H1 (cell line): ENCODE results near the gene GNAO1. TPM values are rescaled to one million over a fixed set of nuclear protein-coding genes. Genes with fewer than 3 reads are reported as not detected.

Source experiments
- CTCF ChIA-PET: fragments of 300-600 bp; sonication (Branson Sonifier 250); formaldehyde crosslinking; loops from one replicate; lab custom pipeline; 2021; ENCODE audit not compliant: partially characterized antibody; lab: Charles Lee
- POLR2A ChIA-PET: fragments of 300-600 bp; sonication (Branson Sonifier 250); formaldehyde crosslinking; loops from one replicate; lab custom pipeline; 2021; ENCODE audit warnings: inconsistent platforms; ENCODE audit not compliant: partially characterized antibody; lab: Charles Lee
- DNase-seq, 2 experiments: peaks; one replicate each; pipeline versions ENCODE4 v3.0.0 to v3.0.0-alpha.2; 2010 to 2022; ENCODE audit warnings: low spot score in 2 of 2, low read depth in 1 of 2, mixed read lengths in 1 of 2
- FAIRE-seq: peaks from 2 replicates; lab custom pipeline; 2011; peaks lifted over from hg19 to GRCh38; lab: Jason Lieb, UNC
- H2AFZ ChIP-seq: 2 replicates; pipeline ENCODE4 v1.8.1; 2012; ENCODE audit warnings: low read length, inconsistent platforms
- H2AK5ac ChIP-seq: 2 replicates; pipeline ENCODE4 v1.6.1; 2013; ENCODE audit warnings: low read depth, low read length
- H2BK120ac ChIP-seq: replicated peaks from 2 replicates; pipeline ENCODE3; 2013; ENCODE audit warnings: low read depth, low read length, inconsistent platforms
- H2BK12ac ChIP-seq: 2 replicates; pipeline ENCODE4 v1.6.1; 2013; ENCODE audit warnings: low read depth, low read length
- H2BK15ac ChIP-seq: 2 replicates; pipeline ENCODE4 v1.6.1; 2013; ENCODE audit warnings: low read length
- H2BK20ac ChIP-seq: 2 replicates; pipeline ENCODE4 v1.6.1; 2013; ENCODE audit warnings: low read length
- H2BK5ac ChIP-seq: 2 replicates; pipeline ENCODE4 v1.6.1; 2013; ENCODE audit warnings: low read depth, low read length
- H3K14ac ChIP-seq: 2 replicates; pipeline ENCODE4 v1.6.1; 2013; ENCODE audit warnings: inconsistent platforms; ENCODE audit not compliant: insufficient read length
- H3K18ac ChIP-seq: 2 replicates; pipeline ENCODE4 v1.6.1; 2013; ENCODE audit warnings: low read length; ENCODE audit errors: extremely low read depth
- H3K23ac ChIP-seq: 2 replicates; pipeline ENCODE4 v1.6.1; 2013; ENCODE audit warnings: inconsistent platforms; ENCODE audit not compliant: insufficient read length
- H3K23me2 ChIP-seq: 2 replicates; pipeline ENCODE4 v1.6.1; 2013; ENCODE audit warnings: low read depth, low read length
- H3K27ac ChIP-seq: 2 replicates; pipeline ENCODE4 v1.6.1; 2011; ENCODE audit warnings: low read depth, low read length, inconsistent platforms
- H3K27me3 ChIP-seq, 4 experiments: replicated peaks in 1 of 4; 1 replicate in 1 of 4; 2 replicates in 3 of 4; pipeline versions ENCODE4 v1.6.1 to v1.8.1; 2011 to 2013; ENCODE audit warnings: low read length in 3 of 4, mild to moderate bottlenecking in 3 of 4, inconsistent platforms in 2 of 4, mixed read lengths in 2 of 4, moderate library complexity in 1 of 4; ENCODE audit not compliant: control insufficient read depth in 3 of 4, insufficient read depth in 3 of 4; ENCODE audit errors: extremely low read depth in 1 of 4
- H3K36me3 ChIP-seq, 4 experiments: 2 replicates each; pipeline versions ENCODE4 v1.6.1 to v1.8.1; 2011 to 2013; ENCODE audit warnings: mild to moderate bottlenecking in 4 of 4, low read length in 3 of 4, moderate library complexity in 2 of 4, control low read depth in 1 of 4, inconsistent platforms in 1 of 4; ENCODE audit not compliant: insufficient read depth in 4 of 4, control insufficient read depth in 2 of 4
- H3K4ac ChIP-seq: replicated peaks from 2 replicates; pipeline ENCODE3; 2013; ENCODE audit warnings: low read length, low read depth, mixed read lengths, inconsistent platforms; ENCODE audit not compliant: insufficient read length
- H3K4me1 ChIP-seq, 4 experiments: replicated peaks in 1 of 4; 1 replicate in 1 of 4; 2 replicates in 3 of 4; pipeline versions ENCODE4 v1.6.1 to v1.8.1; 2011 to 2013; ENCODE audit warnings: low read length in 3 of 4, inconsistent platforms in 2 of 4, mixed read lengths in 1 of 4; ENCODE audit not compliant: insufficient read depth in 4 of 4, control insufficient read depth in 3 of 4
- H3K4me2 ChIP-seq, 2 experiments: 2 replicates each; pipeline versions ENCODE4 v1.6.1 to v1.8.1; 2011 to 2013; ENCODE audit warnings: low read depth in 2 of 2, low read length in 2 of 2, control low read depth in 1 of 2, inconsistent platforms in 1 of 2, mild to moderate bottlenecking in 1 of 2; ENCODE audit not compliant: insufficient read depth in 1 of 2
- H3K4me3 ChIP-seq, 4 experiments: fragments of 200-600, 300-600 bp in 1 of 4; sonication (generic), shearing (Covaris generic), sonication (Bioruptor Twin) in 1 of 4; 2 replicates each; pipeline versions ENCODE4 v1.5.1 to v1.8.1; 2011 to 2016; ENCODE audit warnings: low read length in 4 of 4, low read depth in 3 of 4, control low read depth in 2 of 4, inconsistent platforms in 2 of 4, mild to moderate bottlenecking in 2 of 4, mixed read lengths in 1 of 4, moderate library complexity in 1 of 4; ENCODE audit not compliant: insufficient read depth in 2 of 4; ENCODE audit errors: extremely low read depth in 1 of 4
- H3K56ac ChIP-seq: replicated peaks from 2 replicates; pipeline ENCODE3; 2013; ENCODE audit warnings: low read depth, mild to moderate bottlenecking, mixed read lengths, low read length, inconsistent platforms; ENCODE audit not compliant: insufficient read length
- H3K79me1 ChIP-seq: 2 replicates; pipeline ENCODE4 v1.6.1; 2013; ENCODE audit warnings: low read depth, low read length, control low read depth
- H3K79me2 ChIP-seq, 2 experiments: 2 replicates each; pipeline versions ENCODE4 v1.6.1 to v1.8.1; 2012 to 2013; ENCODE audit warnings: low read length in 2 of 2, mild to moderate bottlenecking in 2 of 2, inconsistent platforms in 1 of 2; ENCODE audit not compliant: insufficient read depth in 2 of 2, control insufficient read depth in 1 of 2
- H3K9ac ChIP-seq, 4 experiments: replicated peaks in 1 of 4; 1 replicate in 1 of 4; 2 replicates in 3 of 4; pipeline versions ENCODE4 v1.6.1 to v1.8.1; 2011 to 2013; ENCODE audit warnings: low read depth in 3 of 4, low read length in 3 of 4, control low read depth in 2 of 4, mild to moderate bottlenecking in 2 of 4, moderate library complexity in 2 of 4, inconsistent platforms in 1 of 4; ENCODE audit errors: extremely low read depth in 1 of 4
- H3K9me3 ChIP-seq, 2 experiments: 2 replicates each; pipeline versions ENCODE4 v1.6.1 to v1.8.1; 2012 to 2013; ENCODE audit warnings: mild to moderate bottlenecking in 2 of 2, moderate library complexity in 2 of 2, control low read depth in 1 of 2, inconsistent platforms in 1 of 2, low read depth in 1 of 2, low read length in 1 of 2, mixed read lengths in 1 of 2; ENCODE audit not compliant: insufficient read depth in 2 of 2
- H4K20me1 ChIP-seq, 2 experiments: replicated peaks in 1 of 2; 2 replicates each; pipeline versions ENCODE3 to v1.8.1; 2011 to 2013; ENCODE audit warnings: inconsistent platforms in 2 of 2, low read length in 2 of 2, mild to moderate bottlenecking in 1 of 2; ENCODE audit not compliant: insufficient read depth in 2 of 2, control insufficient read depth in 1 of 2
- H4K5ac ChIP-seq: 2 replicates; pipeline ENCODE4 v1.6.1; 2013; ENCODE audit warnings: low read length, low read depth, mixed read lengths, inconsistent platforms; ENCODE audit not compliant: insufficient read length
- H4K8ac ChIP-seq: 2 replicates; pipeline ENCODE4 v1.8.0; 2013; ENCODE audit warnings: mild to moderate bottlenecking, moderate library complexity, low read length, inconsistent platforms; ENCODE audit not compliant: insufficient read depth; ENCODE audit errors: extremely low read depth
- H4K91ac ChIP-seq: replicated peaks from 2 replicates; pipeline ENCODE3; 2013; ENCODE audit warnings: low read length, mixed read lengths, inconsistent platforms; ENCODE audit not compliant: insufficient read length
- ATF2 ChIP-seq: IDR thresholded peaks from 2 replicates; pipeline ENCODE4 v1.6.1; 2012; ENCODE audit warnings: low read length, inconsistent platforms
- BCL11A ChIP-seq, 2 experiments: IDR thresholded peaks; one replicate each; pipeline ENCODE4 v1.6.1; 2011; ENCODE audit warnings: low read depth in 2 of 2, low read length in 2 of 2, mild to moderate bottlenecking in 2 of 2
- CREB1 ChIP-seq: IDR thresholded peaks from 2 replicates; pipeline ENCODE4 v1.6.1; 2012; ENCODE audit warnings: inconsistent platforms
- EGR1 ChIP-seq: IDR thresholded peaks from 2 replicates; pipeline ENCODE4 v1.6.1; 2011; ENCODE audit warnings: low read depth, low read length, borderline replicate concordance
- KDM4A ChIP-seq: IDR thresholded peaks from one replicate; pipeline ENCODE4 v1.7.1; 2012; ENCODE audit warnings: low read depth, mild to moderate bottlenecking, moderate library complexity, low read length, inconsistent platforms; ENCODE audit not compliant: severe bottlenecking
- RNF2 ChIP-seq: fragments of 200-900, 300-1000 bp; sonication (generic); IDR thresholded peaks from 2 replicates; pipeline ENCODE4 v1.7.1; 2016; ENCODE audit warnings: borderline replicate concordance, low read depth, mild to moderate bottlenecking, antibody characterized with exemption, low read length; ENCODE audit not compliant: poor library complexity, severe bottlenecking; ENCODE audit errors: missing control alignments
- SP2 ChIP-seq: IDR thresholded peaks from 2 replicates; pipeline ENCODE4 v1.6.1; 2012; ENCODE audit warnings: mild to moderate bottlenecking, low read length, inconsistent platforms
- SP4 ChIP-seq: IDR thresholded peaks from 2 replicates; pipeline ENCODE4 v1.6.1; 2012; ENCODE audit warnings: low read length, inconsistent platforms
- TAF7 ChIP-seq: optimal IDR thresholded peaks from 2 replicates; pipeline ENCODE3; 2011; ENCODE audit warnings: low read depth, mild to moderate bottlenecking, inconsistent platforms, low read length, moderate library complexity, borderline replicate concordance
- TBP ChIP-seq: IDR thresholded peaks from 2 replicates; pipeline ENCODE4 v1.6.1; 2011; ENCODE audit warnings: low read depth, low read length, improper control_type of control experiment
- WGBS, 2 experiments: shearing (Covaris generic) in 1 of 2; methylation state at CpG; one replicate each; pipeline versions ENCODE4 v1.1.6 to v1.1.7; 2013 to 2015; ENCODE audit warnings: low lambda C conversion rate in 2 of 2, mixed read lengths in 2 of 2, inconsistent platforms in 1 of 2, low coverage in 1 of 2, missing lambda C conversion rate in 1 of 2; ENCODE audit not compliant: insufficient replicate concordance in 2 of 2, insufficient coverage in 1 of 2, insufficient read length in 1 of 2; ENCODE audit errors: extremely low coverage in 1 of 2, missing lambda C conversion rate in 1 of 2; 5-methylcytosine and 5-hydroxymethylcytosine counted together
- polyA plus RNA-seq, 7 experiments: library from polyadenylated mRNA; depleted of rRNA in 3 of 7; stranded (reverse) in 5 of 7; unstranded in 2 of 7; fragments of >200 nt in 5 of 7; fragments of 200-250 nt in 2 of 7; gene quantifications; 1 replicate in 5 of 7; 2 replicates in 1 of 7; 4 replicates in 1 of 7; pipeline versions ENCODE4 v1.2.1 to v1.2.3, GENCODE V29; 2011 to 2013; ENCODE audit warnings: missing spikeins in 2 of 7, mixed read lengths in 2 of 7
- total RNA-seq: library from RNA; stranded (reverse); fragmentation: NEBNext Ultra II Directional; extraction: Animal tissue kit (Norgen Biotek cat#: 25700); gene quantifications from 2 replicates; pipeline ENCODE4 v1.2.1, GENCODE V29; 2021
- TF ChIP-seq, protein P1 (sequence below): IDR thresholded peaks from 2 replicates; pipeline ENCODE4 v1.6.1; 2011; ENCODE audit warnings: low read length, improper control_type of control experiment

Gene GNAO1
- total and polyA plus RNA-seq, 2 of the 8 experiments (the other 6 are each of a cell fraction or from before 2014, with no cell fraction given): 6.7 to 34.4 TPM

DNA sequence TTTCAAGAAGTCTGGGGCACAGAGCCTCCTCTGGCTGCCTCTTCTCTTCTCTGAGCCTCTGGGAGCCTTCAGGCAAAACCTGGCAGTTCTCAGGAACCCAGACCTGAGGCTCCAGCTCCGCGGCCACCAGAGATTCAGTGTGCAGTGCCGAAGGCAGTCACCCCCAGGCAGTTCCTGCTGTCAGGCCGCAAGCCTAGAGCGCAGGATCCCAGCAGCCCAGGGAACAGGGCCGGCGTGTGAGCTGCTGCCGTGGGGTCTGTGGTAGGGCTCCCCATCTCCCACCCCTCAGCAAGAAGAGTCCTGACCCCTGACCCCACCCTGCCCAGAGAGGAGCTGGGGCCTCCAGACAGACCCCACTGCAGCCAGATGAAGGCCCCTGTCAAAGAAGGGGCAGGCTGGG is 155.9 kb downstream of the GNAO1 start:
- CTCF ChIA-PET: interaction anchor here (0.9 to 2.4 kb wide), 5 partner anchors 8 to 493 kb away, joined by 3 to 7 read pairs (median 3); no protein-coding TSS in a partner anchor
- no peaks in the 10 kb centered on the region; the same call in 1 of the 2 replicates for H3K79me1 ChIP-seq
- TF ChIP-seq ATF2 (no peak), RNF2 (no peak), TAF7 (no peak), BCL11A (IDR thresholded peaks at IDR 0.05; ENCODE audit: low read depth in 2 of 2, low read length in 2 of 2) (no peak), KDM4A (no peak), SP2 (no peak), SP4 (no peak), CREB1 (no peak), EGR1 (no peak), TBP (no peak)
- TF ChIP-seq, protein P1, sequence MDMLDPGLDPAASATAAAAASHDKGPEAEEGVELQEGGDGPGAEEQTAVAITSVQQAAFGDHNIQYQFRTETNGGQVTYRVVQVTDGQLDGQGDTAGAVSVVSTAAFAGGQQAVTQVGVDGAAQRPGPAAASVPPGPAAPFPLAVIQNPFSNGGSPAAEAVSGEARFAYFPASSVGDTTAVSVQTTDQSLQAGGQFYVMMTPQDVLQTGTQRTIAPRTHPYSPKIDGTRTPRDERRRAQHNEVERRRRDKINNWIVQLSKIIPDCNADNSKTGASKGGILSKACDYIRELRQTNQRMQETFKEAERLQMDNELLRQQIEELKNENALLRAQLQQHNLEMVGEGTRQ: no peak

More for the DNA sequence above, 155.9 kb downstream of the GNAO1 start:
- no peak overlapping the region for H2AFZ ChIP-seq
- H2BK20ac ChIP-seq: no peak overlapping the region
- H3K14ac ChIP-seq: no peak overlapping the region
- no peak overlapping the region for H3K23ac ChIP-seq
- no peak overlapping the region for H3K4me3 ChIP-seq
- DNase-seq (no peak), FAIRE-seq (no peak)
- no peaks in the 10 kb centered on the region for H3K79me2 ChIP-seq
- H3K18ac ChIP-seq: no peak overlapping the region
- WGBS, 2 experiments: 63% methylated on average over 8 of the region's 8 CpGs; no CpG with 5 or more reads in 1 of the 2 experiments
- POLR2A ChIA-PET: interaction anchor here (1.8 kb wide), 1 partner anchor 10 kb away, joined by 5 read pairs; no protein-coding TSS in a partner anchor
- H2BK120ac ChIP-seq: no peak overlapping the region
- no peaks in the 10 kb centered on the region for H3K9me3 ChIP-seq
- H4K91ac ChIP-seq: no peak overlapping the region
- peaks cover 0 to 2% of the 10 kb centered on the region in 2 experiments for H4K20me1 ChIP-seq
- no peaks in the 10 kb centered on the region for H3K23me2 ChIP-seq
- H3K27me3 ChIP-seq: no peaks in the 10 kb centered on the region
- H3K27ac ChIP-seq: no peak overlapping the region
- H4K8ac ChIP-seq: no peak overlapping the region
- H2BK12ac ChIP-seq: no peak overlapping the region
- no peak overlapping the region for H4K5ac ChIP-seq
- no peak overlapping the region for H2BK5ac ChIP-seq
- no peak overlapping the region for H2AK5ac ChIP-seq
- no peak overlapping the region for H3K9ac ChIP-seq
- H2BK15ac ChIP-seq: no peak overlapping the region
- no peak overlapping the region for H3K4me2 ChIP-seq
- H3K36me3 ChIP-seq: 0 out of 8 replicates have a peak, but pooled peaks cover 0 to 2% (median 0%) of the 10 kb centered on the region in 4 experiments
- H3K4me1 ChIP-seq: 0 out of 7 replicates have a peak, but pooled peaks cover 0 to 3% (median 0%) of the 10 kb centered on the region in 4 experiments
- H3K56ac ChIP-seq: no peak overlapping the region
- no peak overlapping the region for H3K4ac ChIP-seq
